Effector memory CD4-positive, alpha-beta T cell (primary cell): ENCODE data around the gene SCGB1C2.
"Not testable (repeated sequence)": the region's sequence is repeated elsewhere in the genome, so short reads cannot be mapped to it uniquely, and the experiment has no call there.

ENCODE experiments used
- DNase-seq, 3 donors: peaks; one replicate each; pipeline ENCODE4 v3.0.0-alpha.2; 2020
- H3K27ac ChIP-seq: 2 replicates; pipeline ENCODE4 v1.7.0; 2013; ENCODE audit warnings: mild to moderate bottlenecking, low read length, moderate library complexity; ENCODE audit not compliant: insufficient read depth, poor library complexity, severe bottlenecking
- H3K27me3 ChIP-seq: replicated peaks from 2 replicates; pipeline ENCODE4 v1.7.0; 2013; ENCODE audit warnings: mild to moderate bottlenecking, low read length; ENCODE audit not compliant: insufficient read depth, control insufficient read depth, poor library complexity, severe bottlenecking
- H3K36me3 ChIP-seq: 2 replicates; pipeline ENCODE4 v1.7.0; 2013; ENCODE audit warnings: mild to moderate bottlenecking, low read length, moderate library complexity; ENCODE audit not compliant: control insufficient read depth, insufficient read depth
- H3K4me1 ChIP-seq: 2 replicates; pipeline ENCODE4 v1.7.0; 2013; ENCODE audit warnings: low read length, mild to moderate bottlenecking; ENCODE audit not compliant: control insufficient read depth, insufficient read depth, poor library complexity, severe bottlenecking
- H3K4me3 ChIP-seq: 2 replicates; pipeline ENCODE4 v1.7.0; 2013; ENCODE audit warnings: low read length, low read depth, mild to moderate bottlenecking; ENCODE audit not compliant: insufficient read depth, poor library complexity, severe bottlenecking
- H3K9me3 ChIP-seq: 2 replicates; pipeline ENCODE4 v1.7.0; 2013; ENCODE audit warnings: mild to moderate bottlenecking, low read length, moderate library complexity; ENCODE audit not compliant: control insufficient read depth
- total RNA-seq, 3 donors: gene quantifications; one replicate each; lab custom pipeline; 2026; lab: John Stamatoyannopoulos, UW

The SCGB1C2 gene
- 0 reads per million in 3 donors for total RNA-seq

GRCh38 chr17:137166-137807, at the start of gene SCGB1C2:
Gene SCGB1C2, plus strand, starts transcription at chr17:137569. Its CDS starts 22 bp downstream, at chr17:137591.
- not testable (repeated sequence) for H3K9me3 ChIP-seq, H3K4me1 ChIP-seq, H3K36me3 ChIP-seq, DNase-seq, H3K27ac ChIP-seq, H3K4me3 ChIP-seq, H3K27me3 ChIP-seq

DNA sequence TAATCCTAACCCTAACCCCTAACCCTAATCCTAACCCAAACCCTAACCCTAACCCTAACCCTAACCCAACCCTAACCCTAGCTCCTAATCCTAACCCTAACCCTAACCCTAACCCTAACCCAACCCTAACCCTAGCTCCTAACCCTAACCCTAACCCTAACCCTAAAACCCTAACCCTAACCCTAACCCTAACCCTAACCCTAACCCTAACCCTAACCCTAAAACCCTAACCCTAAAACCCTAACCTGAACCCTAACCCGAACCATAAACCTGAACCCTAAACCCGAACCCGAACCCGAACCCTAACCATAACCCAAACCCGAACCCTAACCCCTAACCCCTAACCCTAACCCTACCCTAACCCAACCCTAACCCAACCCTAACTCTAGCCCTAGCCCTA, 24.3 kb upstream of the SCGB1C2 start:
- H3K9me3 ChIP-seq, H3K4me1 ChIP-seq, DNase-seq, H3K27ac ChIP-seq, H3K4me3 ChIP-seq, H3K27me3 ChIP-seq, H3K36me3 ChIP-seq: not testable (repeated sequence)

DNA sequence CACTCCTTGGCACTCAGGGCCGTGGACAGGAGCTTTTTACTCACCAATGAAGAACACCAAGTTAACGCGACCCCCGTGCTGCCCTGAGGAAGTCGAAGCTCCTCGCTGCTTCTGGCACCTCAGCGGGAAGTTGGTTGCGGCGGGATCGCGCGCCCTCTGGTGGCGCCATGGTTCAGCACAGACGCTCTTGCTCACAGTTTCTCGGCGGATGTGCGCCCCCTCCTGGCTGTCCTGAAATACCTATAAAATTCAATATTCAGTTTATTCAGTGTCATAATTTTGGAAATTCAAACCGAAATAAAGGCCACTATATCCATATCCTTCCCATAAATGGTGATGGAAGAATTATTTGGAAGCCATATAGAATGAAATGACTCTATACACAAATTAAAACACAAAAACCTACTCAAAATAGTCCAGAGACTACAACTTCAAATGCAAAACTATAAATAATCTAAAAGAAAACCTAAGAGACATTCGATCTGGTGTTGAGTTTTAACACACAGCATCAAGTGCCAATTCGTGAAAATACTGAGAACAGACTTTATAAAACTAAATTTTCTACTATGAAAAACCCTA, 18.9 kb upstream of the SCGB1C2 start:
- H3K4me1 ChIP-seq, H3K27ac ChIP-seq, H3K9me3 ChIP-seq, H3K4me3 ChIP-seq, H3K36me3 ChIP-seq, H3K27me3 ChIP-seq: not testable (repeated sequence)
- peak in 1 of 3 donors; percentile 45 for DNase-seq

DNA sequence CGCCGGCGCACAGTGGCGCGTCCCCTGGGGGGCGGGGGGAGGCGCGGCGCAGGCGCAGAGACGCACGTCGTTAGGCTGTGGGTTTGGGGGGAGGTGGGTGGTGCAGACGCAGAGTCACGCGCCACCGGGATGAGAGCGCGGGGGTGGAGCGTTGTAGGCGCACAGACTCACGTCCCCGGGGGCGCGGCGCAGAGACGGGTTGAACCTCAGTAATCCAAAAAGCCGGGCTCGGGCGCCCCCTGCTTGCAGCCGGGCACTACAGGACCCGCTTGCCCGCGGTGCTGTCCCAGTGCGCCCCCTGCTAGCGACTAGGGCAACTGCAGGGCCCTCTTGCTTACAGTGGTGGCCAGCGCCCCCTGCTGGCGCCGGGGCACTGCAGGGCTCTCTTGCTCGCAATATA, 3.4 kb upstream of the SCGB1C2 start:
- not testable (repeated sequence) for H3K9me3 ChIP-seq, H3K4me3 ChIP-seq, H3K36me3 ChIP-seq, H3K27me3 ChIP-seq, H3K4me1 ChIP-seq, H3K27ac ChIP-seq, DNase-seq

DNA sequence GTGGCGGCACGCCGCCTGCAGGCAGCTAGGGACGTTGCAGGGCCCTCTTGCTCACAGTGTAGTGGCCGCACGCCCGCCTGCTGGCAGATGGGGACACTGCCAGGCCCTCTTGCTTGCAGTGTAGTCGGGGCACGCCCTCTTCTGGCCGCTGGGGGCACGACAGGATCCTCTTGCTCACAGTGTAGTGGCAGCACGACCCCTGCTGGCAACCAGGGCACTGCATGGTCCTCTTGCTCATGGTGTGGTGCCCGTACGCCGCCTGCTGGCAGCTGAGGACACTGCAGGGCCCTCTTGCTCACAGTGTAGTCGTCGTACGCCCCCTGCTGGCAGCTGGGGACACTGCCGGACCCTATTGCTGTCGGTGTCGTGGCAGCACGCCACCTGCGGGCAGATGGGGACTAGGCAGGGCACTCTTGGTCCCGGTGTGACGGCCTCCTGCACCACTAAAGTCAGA, 3.0 kb upstream of the SCGB1C2 start:
- H3K36me3 ChIP-seq, H3K27me3 ChIP-seq, H3K4me1 ChIP-seq, H3K9me3 ChIP-seq, H3K27ac ChIP-seq, H3K4me3 ChIP-seq: not testable (repeated sequence)
- peak; percentile 36 to 53 (median 51) for DNase-seq

DNA sequence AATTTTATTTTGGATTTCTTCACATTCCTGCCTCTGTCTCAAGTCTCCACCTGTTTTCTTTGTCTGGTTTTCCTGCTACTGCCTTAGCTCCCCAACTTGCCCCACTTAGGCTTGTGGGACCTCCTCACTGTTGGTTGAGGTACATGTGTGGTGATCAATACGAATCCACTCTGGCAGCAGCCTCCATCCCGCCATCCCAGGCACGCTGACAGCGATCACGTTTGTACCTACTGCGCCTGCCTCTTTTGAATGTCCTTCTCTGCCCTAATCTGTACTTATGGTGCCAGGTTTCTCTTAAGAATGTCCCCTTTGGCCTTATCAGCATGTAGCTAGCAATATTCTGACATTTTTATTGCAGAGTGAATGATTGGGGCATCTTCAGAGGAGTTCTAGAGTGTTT, 2.3 kb upstream of the SCGB1C2 start:
- H3K4me3 ChIP-seq, DNase-seq: not testable (repeated sequence)

GRCh38 chr17:135895-136294, 1.5 kb upstream of the SCGB1C2 start:
- not testable (repeated sequence) for H3K27me3 ChIP-seq, H3K4me3 ChIP-seq, H3K36me3 ChIP-seq, DNase-seq, H3K27ac ChIP-seq, H3K4me1 ChIP-seq, H3K9me3 ChIP-seq

More for the DNA sequence above, 2.3 kb upstream of the SCGB1C2 start:
- not testable (repeated sequence) for H3K36me3 ChIP-seq, H3K4me1 ChIP-seq, H3K27ac ChIP-seq, H3K9me3 ChIP-seq, H3K27me3 ChIP-seq

- peak; percentile 25 to 67 (median 58) for DNase-seq
- H3K9me3 ChIP-seq, H3K4me3 ChIP-seq, H3K27me3 ChIP-seq, H3K4me1 ChIP-seq, H3K27ac ChIP-seq, H3K36me3 ChIP-seq: not testable (repeated sequence)
Observed at GRCh38 chr17:136531-136930, 838 bp upstream of the SCGB1C2 start.

- H3K4me1 ChIP-seq, H3K27ac ChIP-seq, H3K9me3 ChIP-seq, DNase-seq, H3K27me3 ChIP-seq, H3K36me3 ChIP-seq, H3K4me3 ChIP-seq: not testable (repeated sequence)
Observed at GRCh38 chr17:139401-140205, 2.2 kb downstream of the SCGB1C2 start.

DNA sequence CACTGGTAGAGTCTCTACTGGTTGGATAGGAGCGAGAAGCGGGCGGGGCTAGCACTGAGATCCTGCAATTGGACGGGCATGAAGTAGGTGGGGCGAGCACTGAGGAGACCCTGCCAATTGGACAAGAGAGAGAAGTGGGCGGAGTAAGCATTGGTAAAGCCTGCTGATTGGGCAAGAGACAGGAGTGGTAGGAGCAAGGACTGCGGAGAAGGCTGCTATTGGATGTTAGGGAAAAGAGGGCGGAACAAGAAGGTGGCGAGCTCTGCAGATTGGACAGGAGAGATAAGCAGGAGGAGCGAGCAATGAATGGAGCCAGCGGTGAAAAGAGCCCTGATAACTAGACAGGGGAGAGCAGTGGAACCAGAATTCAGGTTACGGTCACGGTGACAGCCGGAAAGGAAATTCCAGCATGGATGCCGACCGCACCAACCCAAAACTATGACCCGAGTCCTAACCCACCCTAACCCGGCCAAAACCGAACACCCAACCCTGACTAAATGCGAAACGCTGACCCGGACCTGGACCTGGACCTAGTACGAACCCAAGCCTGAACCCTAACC, 4.8 kb downstream of the SCGB1C2 start:
- no peaks in the 10 kb centered on the region for H3K4me1 ChIP-seq
- no peak for DNase-seq

More for the DNA sequence above, 4.8 kb downstream of the SCGB1C2 start:
- H3K27ac ChIP-seq, result no peak overlapping the region
- no peaks in the 10 kb centered on the region for H3K9me3 ChIP-seq
- H3K4me3 ChIP-seq, result no peak overlapping the region
- H3K27me3 ChIP-seq, result no peaks in the 10 kb centered on the region
- H3K36me3 ChIP-seq, result no peaks in the 10 kb centered on the region
